Activated CD8-positive, alpha-beta memory T cell treated with anti-CD3 and anti-CD28 coated beads for 48 hours (primary cell): ENCODE data around the gene LRRC30.
"Not testable (repeated sequence)": the region's sequence is repeated elsewhere in the genome, so short reads cannot be mapped to it uniquely, and the experiment has no call there.

Experiments used
- DNase-seq, 3 experiments: peaks; one replicate each; pipeline ENCODE4 v3.0.0-alpha.2; 2020; ENCODE audit warnings: low read depth in 2 of 3, low spot score in 2 of 3

Gene LRRC30

DNA sequence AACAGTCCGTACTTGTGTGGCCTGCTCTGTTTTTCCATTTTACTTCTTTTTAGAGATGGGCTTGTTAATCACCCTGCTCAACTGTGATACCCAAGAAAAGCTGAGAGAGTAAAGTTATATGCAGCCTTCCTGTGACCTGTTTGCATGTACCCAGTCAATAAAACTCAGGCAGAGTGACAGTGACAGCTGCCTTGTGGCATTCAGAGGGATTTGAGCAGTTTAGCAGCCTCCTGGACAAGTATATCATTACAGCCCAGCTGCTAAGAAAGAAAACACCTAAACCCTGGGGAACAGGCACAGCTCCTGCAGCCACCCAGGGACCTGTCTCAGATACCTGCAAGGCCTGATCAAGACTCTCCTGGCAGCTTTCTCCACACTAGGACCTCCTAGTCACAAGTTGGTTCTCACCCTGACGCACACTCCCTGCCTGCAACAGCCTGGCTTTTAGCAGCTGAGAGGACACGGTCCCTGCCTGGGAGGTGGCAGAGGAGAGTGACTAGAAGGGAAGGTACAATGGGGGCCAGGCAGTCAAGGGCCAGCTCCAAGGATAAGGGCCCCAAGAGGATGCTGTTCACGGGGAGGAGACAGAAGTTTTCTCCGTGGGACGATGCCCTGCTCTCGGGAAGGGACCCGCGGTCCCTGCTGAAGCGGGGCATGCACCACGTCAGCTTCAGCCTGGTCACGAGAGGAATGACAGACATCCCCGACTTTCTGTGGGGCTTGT is at the start of gene LRRC30:
Gene LRRC30, plus strand, starts transcription at position 464 of the 724 bp plus-strand sequence. Its CDS starts 50 bp downstream, at position 514.
- no peak for DNase-seq

DNA sequence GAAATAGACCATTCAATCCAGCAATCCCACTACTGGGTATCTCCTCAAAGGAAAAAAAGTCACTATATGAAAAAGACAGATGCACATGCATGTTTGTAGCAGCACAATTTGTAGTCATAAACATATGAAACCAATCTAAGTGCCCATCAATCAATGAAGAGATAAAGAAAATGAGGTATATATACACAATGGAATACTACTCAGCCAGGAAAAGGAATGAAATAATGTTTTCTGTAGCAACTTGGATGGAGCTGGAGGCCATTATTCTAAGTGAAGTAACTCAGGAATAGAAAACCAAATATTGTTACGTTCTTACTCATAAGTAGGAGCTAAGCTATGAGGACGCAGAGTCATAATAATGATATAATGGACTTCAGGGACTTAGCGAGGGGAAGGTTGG is 45.2 kb upstream of the LRRC30 start:
- DNase-seq: no peak

DNA sequence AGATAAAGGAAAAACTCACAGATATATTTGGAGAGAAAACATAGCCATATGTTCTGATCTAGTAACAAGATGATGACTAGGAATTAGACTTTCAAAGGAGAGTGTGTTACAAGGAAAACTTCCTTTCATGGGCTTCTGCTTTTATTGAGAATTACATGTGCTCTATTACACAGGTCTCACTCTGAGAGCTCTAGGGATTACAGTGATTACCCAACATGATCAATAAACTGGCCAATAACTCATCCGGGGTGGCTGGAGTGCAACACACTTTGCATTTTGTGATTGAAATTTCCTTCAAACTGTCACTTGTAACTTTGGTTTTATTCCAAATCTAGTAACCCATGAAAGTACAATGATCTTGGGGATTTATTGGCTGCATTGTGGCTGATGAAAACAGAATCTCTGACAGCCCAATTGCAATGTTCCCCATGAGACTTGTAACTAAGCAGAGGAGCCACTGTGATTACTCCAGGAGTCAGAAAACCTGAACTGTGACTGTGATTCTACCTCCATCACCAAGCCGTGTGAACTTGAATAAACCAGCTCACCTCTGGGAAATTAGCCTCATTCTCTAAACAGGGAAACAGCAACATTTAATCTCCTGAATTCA is 40.2 kb upstream of the LRRC30 start:
- no peak for DNase-seq

DNA sequence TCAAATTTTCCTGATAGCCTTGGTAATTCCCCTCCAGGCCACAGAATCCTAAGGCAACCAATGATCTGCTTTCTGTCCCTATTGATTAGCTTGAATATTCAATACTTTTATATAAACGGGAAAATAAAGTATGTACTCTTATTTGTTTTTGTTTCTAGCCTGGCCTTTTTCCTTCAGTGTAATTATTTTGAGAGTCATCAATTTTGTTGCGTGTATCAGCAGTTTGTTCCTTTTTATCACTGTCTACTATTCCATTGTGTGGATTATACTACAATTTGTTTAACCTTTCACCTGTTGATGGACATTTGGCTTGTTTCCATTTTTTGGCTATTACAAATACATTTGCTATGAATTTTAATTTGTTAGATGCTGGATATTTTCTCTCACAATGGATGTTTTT is 39.2 kb upstream of the LRRC30 start:
- DNase-seq: no peak

DNA sequence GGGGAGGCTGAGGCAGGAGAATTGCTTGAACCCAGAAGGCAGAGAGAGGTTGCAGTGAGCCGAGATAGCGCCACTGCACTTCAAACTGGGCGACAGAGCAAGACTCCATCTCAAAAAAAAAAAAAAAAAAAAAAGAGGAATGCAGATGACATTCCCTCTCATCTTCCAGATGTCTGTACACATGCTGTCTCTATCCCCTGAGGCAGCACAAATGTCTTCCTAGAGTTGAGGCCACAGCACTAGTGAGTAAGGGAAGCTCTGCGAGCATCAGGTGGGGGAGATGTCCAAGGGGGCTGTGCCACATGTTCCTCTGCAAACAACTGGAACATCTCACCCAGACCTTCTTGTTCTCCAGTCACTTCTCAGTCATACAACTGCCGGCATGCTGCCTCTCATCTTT is 35.6 kb upstream of the LRRC30 start:
- DNase-seq: no peak

DNA sequence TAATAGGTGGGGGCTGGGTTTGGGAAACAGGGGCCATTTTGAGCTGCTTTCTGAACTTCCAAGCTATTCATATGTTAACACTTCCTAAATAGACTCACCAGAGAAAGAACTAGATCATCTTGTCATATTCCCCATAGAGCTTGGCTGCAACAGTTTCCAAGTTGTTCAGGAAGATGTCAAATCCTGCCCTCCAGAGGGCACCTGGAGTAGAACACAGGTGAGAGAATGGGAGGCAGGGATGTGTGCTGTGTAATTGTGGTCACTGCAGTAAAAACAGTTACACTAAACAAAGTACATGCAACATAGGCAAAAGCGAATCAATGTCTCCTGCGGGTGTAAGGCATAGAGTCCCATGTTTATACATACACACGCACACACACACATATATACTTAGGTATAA is 34.5 kb upstream of the LRRC30 start:
- DNase-seq: no peak

DNA sequence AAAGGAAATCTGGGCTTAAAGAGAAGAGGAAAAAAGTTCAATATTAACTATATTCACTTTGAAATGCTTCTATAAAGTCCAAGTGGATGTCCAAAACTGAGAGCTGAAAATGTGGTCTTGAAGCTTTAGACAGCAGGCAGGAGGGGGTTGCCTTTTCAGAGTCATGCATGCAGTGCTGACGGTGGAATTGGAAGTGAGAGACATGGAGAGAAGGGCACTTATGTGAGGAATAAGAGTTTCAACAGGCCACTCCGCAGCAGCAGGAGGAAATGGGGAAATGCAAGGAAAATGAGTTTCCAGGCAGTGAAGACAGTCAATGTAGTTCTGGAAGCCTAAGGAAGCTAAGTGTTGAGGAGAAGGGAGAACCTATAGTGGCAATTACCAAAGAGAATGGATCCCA is 33.0 kb upstream of the LRRC30 start:
- no peak for DNase-seq

DNA sequence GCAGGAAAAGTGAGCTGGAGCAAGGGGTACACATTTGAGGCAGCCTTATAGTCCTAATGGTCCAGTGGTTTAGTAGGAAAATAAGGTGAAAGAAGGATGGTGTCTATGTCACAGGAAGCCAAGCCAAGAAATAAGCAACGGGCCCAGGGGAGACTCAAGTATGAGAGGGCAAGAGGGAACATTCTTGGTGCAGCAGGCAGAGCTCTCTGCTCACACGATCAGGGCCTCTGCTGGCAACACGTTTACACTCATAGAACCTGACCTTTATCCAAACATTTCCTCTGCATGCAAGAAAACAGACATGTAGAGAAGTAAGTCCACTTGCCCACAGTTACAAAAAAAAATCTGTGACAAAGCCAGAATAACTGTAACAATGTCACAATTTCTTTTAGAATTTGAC is 32.6 kb upstream of the LRRC30 start:
- DNase-seq: no peak

DNA sequence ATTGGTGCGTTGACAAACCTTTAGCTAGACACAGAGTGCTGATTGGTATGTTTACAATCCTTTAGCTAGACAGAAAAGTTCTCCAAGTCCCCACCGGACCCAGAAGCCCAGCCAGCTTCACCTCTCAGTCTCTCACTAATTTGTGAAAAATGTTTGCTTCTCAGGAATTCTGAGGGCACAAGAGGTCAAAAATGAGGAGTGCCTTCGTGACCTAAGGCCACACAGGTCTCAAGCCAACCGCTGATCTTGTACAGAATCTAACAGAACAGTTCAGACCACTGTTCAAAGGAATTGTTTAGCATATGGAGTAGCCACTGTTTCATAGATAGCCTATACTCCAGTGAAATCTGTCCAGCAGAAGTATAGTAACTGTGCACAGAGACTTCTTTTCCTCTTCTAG is 29.8 kb upstream of the LRRC30 start:
- DNase-seq: no peak

DNA sequence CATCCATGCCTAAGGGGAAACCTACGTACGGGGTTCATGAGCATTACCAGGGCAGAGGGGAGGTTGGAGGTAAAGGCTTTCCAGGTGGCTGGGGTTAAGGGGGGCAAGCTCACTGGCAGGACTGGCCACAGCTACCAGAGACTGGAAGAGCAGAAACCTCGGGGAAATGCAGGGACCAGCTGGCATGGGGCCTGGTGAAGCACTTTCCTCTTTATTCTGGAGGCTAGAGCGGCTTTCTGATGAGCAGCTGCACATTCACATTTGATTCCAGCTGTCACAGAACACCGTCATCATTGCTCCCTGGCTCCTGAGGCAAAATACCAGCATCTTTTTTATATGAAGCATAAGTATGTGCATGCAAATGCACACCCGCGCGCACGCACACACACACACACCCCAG is 28.7 kb upstream of the LRRC30 start:
- DNase-seq: no peak

DNA sequence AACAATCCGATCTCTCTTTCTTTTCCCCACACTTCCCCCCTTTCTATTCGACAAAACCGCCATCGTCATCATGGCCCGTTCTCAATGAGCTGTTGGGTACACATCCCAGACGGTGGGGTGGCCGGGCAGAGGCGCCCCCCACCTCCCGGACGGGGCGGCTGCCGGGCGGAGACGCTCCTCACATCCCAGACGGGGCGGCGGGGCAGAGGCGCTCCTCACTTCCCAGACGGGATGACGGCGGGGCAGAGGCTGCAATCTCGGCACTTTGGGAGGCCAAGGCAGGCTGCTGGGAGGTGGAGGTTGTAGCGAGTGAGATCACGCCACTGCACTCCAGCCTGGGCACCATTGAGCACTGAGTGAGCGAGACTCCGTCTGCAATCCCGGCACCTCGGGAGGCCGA is 27.3 kb upstream of the LRRC30 start:
- not testable (repeated sequence) for DNase-seq

DNA sequence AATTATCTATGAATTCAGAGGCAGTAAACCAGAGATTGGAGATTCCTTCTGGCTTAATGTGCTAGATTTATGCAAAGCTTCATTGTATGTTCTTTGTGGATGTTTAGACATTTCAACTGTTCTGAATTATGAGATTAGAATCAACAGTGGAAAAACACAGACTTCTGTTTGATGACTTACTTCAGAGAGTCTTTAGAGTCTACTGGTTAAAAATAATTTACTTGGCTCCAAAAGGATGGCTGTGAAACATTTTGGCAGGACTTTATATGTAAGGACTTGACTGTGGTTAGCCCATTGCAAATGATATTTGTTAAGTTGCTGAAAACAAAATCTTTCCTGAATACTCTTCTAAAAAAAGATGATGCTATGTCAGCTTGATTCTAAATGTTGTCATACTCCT is 25.5 kb upstream of the LRRC30 start:
- DNase-seq: no peak

DNA sequence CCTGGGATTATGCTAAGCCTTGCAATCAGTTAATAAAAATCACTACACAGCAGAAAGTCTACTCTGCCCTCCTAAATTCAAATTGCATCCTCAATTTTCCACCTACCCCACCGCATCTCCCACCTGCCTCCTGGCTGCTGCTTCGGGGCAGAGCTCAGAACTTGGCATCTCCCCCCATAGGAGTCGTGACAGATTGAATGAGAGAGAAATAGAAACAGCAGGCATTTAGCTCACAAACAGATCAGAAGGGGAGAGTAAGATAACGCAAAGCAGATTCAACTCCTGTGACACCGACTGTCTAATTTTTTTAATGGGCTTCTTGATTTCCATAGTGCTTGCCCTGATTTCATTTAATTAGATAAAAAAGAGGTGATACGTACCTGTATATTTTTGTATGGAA is 24.7 kb upstream of the LRRC30 start:
- DNase-seq: no peak

DNA sequence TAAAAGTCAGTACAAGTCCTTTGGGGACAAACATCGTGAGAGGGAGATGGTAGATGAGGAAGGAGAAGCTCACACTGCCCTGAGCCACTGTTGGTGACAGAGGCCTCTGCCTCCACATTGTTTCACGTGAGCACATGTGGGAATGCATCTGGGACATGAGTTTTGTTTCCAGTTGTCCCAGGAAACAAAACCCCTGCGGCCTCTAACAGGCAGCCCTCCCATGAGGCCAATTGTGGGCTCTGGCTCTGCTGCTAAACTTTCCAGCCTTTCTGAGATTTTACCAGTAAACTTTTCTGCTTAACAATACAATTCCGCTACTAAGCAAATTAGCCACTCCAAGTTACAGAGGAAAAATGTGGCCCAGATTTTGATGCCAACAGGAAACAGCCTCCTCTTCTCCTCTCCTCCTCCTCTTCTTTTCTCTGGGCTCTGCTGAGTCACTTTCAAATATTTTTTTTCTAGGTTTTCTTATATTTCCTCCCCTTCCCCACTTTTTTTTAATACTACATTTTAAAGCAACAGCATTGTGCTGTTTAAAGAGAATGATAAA is 23.4 kb upstream of the LRRC30 start:
- DNase-seq: no peak

DNA sequence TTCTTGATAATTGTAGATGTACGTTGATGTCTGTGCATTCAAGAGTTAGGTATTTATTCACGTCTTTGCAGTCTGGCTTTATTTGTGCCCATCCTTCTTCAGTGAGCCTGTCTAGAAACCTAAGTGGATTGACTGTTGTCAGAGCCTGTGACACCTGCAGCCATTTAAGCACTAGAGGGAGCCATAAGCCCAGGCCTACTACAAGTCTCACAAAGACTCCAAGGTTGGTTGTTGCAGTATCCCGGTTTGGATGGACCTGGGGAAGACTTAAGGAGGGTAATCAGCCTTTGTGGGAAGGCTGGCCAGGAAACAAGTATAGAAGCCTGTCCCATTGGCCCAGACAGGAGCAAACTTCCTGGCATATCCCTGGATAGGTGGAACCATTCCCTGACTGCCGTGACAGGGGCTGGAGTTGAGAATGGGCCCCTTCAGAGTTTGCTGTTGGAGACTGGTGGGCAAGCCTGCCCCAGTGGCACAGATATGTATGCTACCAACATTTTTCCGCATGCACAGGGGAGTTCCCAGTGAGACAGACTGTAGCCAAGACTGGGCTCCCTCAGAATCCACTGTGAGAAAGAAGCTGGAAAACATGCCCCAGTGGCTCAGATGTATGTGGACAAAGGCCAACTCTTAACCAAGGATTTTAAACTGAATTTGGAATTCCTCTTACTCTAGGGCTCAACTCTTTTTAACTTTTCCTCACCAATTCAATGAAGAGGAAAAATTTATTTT is 9.3 kb upstream of the LRRC30 start:
- no peak for DNase-seq

DNA sequence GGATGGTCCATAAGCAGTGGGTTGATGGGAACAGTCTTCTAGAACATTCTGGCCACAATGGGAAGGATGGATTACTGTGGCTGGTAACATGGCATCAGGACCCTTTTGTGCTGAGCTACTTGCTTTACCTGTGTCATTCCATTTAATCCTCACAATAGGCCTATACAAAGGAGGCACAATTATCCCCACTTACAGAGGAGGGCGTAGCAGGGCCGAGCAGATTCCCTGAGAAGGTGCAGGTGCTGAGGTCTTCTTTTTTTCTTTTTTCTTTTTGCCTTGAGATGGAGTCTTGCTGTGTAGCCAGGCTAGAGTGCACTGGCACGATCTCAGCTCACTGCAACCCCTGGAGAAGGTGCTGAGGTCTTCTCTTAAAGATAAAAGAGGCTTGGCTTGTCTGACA is 6.7 kb upstream of the LRRC30 start:
- no peak for DNase-seq

DNA sequence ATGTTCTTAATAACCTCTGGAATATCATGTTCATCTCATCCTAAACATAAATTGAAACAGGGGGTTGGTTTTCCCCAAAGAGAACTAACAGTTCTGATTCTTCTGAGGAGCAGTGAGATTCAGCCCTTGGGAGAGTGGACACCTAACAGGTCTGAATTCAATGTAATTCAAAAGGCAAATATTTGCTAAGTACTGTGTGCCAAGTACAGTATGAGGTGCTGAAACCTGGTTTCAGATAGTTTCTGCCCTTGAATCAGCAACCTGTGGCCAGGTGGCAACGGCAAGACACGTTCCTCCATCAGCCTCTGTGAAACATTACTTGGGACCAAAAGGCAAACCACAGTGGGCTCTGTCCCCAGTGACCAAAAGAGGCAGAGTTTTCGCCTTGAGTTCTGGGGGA is 1.3 kb downstream of the LRRC30 start:
- DNase-seq: no peak

DNA sequence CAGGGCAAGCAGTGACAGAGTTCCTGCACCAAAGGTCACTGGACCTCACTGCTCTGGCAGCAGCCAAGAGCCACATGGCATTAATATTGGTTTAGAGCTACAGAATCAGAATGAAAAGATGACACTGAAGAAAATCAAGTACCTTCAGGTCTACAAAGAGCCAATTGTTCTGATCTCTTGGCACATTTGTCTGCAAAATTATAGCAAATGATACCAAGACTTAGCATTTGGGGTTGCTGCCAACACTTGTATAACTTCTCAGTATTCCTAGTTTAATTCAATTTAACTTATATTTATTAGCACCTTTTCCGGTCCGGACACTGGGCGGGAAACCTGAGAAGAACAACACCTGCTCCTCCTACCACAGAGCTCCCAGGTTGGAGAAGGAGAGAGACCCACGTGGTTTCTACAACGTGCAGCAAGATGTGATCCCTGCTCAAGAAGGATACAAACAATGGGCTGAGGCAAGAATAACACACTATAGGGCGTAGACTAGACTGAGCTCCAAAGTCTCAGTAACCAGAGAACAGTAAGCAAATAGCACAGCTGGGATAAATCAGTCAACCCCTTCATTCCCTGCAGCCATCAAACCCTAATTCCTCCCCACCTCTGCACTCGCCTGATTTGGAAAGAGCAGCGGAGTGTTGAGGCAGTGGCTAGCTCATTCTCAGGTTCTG is 2.4 kb downstream of the LRRC30 start:
- DNase-seq: no peak

DNA sequence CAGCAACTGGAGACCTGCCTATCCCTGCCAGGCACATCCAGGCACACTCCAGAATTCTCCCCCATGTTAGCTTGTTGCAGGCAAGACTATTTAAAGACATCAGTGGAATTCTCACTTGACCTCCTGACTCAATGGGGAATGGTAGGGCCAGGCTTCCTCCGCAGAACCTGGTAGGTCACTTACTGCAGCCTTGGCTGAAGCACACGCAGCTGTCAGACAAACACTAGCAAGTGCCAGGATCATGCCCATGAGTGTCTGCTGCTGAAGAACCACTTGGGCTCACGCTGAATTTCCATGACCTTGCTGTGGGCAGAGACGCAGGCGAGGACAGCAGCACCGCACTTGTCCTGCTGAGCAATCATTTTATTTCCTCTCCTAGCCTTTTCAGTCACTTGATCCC is 3.2 kb downstream of the LRRC30 start:
- no peak for DNase-seq

DNA sequence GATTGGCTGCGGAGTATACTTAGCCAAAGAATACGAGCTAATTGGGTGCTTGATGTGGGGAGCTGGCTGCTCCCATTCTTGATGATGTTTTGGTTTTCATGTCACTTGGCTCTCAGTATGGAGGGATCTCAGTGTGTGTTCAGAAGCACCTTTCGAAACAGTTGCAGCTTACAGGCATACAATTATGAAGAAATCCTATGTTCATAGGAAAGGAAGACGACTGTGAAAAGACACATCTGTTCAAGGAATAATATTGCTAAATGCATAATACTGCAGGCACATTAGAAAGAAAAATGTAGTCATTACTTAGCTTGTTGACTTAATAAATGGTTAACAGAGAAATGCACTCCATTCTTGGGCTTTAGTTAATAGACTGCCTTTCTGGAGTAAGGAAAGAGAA is 4.1 kb downstream of the LRRC30 start:
- no peak for DNase-seq

DNA sequence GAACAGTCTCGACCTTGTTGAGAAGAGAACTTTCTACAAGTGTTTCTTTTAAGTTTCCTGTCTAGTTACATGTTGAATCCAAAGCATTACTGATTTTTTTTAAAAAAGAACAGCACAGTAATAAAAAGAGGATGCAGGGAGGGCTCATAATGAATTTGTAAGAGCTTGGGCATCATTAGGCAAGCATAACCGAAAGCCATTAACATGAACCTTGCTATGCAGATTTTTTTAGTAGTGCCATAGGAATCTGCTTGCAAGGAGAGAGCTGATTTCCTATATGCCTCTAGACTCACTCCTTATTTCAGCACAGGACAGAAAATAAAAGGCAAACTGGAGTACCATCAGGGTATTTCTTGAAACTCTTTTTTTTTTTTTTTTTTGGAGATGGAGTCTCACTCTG is 5.2 kb downstream of the LRRC30 start:
- DNase-seq: no peak

DNA sequence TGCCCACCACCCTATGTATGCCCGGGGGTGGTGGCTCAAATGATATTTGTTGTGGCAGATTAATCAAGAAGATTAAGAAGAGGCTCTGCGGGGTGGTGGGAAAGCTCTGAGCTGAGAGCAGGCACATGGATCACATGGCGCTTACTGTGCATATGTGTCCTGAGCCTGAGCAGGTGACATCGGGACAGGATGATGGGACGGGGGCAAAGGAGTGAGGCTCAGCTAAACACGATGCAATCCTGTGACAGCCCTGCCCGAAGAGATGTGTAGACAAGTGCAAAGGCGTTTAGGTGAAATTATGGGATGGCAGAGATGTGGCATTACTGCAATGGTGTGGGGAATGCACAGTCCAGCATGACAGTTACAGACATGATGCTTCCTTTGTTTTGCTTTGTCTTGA is 6.0 kb downstream of the LRRC30 start:
- no peak for DNase-seq
